Calu3 (cell line): ENCODE measurements around the gene RABGAP1. TPM values are rescaled to one million over a fixed set of nuclear protein-coding genes. Genes with fewer than 3 reads are reported as not detected.

Experiments used
- BruUV-seq: library from RNA; stranded (reverse); fragments of 400-500 nt; replicated peaks from 2 replicates; lab custom pipeline; 2021; lab: Mats Ljungman, UMichigan
- CTCF ChIA-PET: fragments of 300-600 bp; sonication (Branson Sonifier 250); formaldehyde crosslinking; loops from one replicate; lab custom pipeline; 2022; ENCODE audit warnings: antibody characterized with exemption; lab: Charles Lee
- DNase-seq: peaks from one replicate; pipeline ENCODE4 v3.0.0; 2022
- H3K27ac Mint-ChIP-seq: one replicate; pipeline ENCODE4 v1.8.0; 2022; ENCODE audit warnings: mixed read lengths; ENCODE audit not compliant: unreplicated experiment
- H3K27me3 Mint-ChIP-seq: one replicate; pipeline ENCODE4 v1.8.0; 2022; ENCODE audit warnings: mixed read lengths; ENCODE audit not compliant: unreplicated experiment
- H3K36me3 Mint-ChIP-seq: one replicate; pipeline ENCODE4 v1.8.0; 2022; ENCODE audit warnings: mild to moderate bottlenecking, moderate library complexity, mixed read lengths; ENCODE audit not compliant: insufficient read depth, unreplicated experiment
- H3K4me1 Mint-ChIP-seq: one replicate; pipeline ENCODE4 v1.8.0; 2022; ENCODE audit warnings: mild to moderate bottlenecking, low read depth, mixed read lengths; ENCODE audit not compliant: unreplicated experiment
- H3K4me3 Mint-ChIP-seq: one replicate; pipeline ENCODE4 v1.8.0; 2022; ENCODE audit warnings: mild to moderate bottlenecking, low read depth, moderate library complexity, mixed read lengths; ENCODE audit not compliant: unreplicated experiment
- H3K9me3 Mint-ChIP-seq: one replicate; pipeline ENCODE4 v1.8.0; 2022; ENCODE audit warnings: low read depth, mixed read lengths; ENCODE audit not compliant: unreplicated experiment
- intact Hi-C: fragments of 100-400 bp; cut with micrococcal nuclease; formaldehyde crosslinking; loops from one replicate; pipeline ENCODE4 v1.10.0; 2022; ENCODE audit not compliant: unreplicated experiment
- total RNA-seq: library from RNA; stranded (reverse); gene quantifications from 2 replicates; pipeline ENCODE4 v1.2.3, GENCODE V29; 2022
- TF ChIP-seq, protein P1 (sequence below): fragments of 200-600 bp; IDR thresholded peaks from one replicate; pipeline ENCODE4 v1.8.0; 2022; ENCODE audit warnings: antibody characterized with exemption; ENCODE audit not compliant: unreplicated experiment

Gene RABGAP1
- total RNA-seq, 1 experiment from 2014 or later: 57.9 TPM

- TF ChIP-seq, protein P1, sequence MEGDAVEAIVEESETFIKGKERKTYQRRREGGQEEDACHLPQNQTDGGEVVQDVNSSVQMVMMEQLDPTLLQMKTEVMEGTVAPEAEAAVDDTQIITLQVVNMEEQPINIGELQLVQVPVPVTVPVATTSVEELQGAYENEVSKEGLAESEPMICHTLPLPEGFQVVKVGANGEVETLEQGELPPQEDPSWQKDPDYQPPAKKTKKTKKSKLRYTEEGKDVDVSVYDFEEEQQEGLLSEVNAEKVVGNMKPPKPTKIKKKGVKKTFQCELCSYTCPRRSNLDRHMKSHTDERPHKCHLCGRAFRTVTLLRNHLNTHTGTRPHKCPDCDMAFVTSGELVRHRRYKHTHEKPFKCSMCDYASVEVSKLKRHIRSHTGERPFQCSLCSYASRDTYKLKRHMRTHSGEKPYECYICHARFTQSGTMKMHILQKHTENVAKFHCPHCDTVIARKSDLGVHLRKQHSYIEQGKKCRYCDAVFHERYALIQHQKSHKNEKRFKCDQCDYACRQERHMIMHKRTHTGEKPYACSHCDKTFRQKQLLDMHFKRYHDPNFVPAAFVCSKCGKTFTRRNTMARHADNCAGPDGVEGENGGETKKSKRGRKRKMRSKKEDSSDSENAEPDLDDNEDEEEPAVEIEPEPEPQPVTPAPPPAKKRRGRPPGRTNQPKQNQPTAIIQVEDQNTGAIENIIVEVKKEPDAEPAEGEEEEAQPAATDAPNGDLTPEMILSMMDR: no peak
- BruUV-seq: no TSS peak
- CTCF ChIA-PET: no interaction called here
- H3K9me3 Mint-ChIP-seq: no peaks in the 10 kb centered on the region
- no peak overlapping the region for H3K27ac Mint-ChIP-seq
- H3K27me3 Mint-ChIP-seq: no peaks in the 10 kb centered on the region
- intact Hi-C loops: no loop called here
- no peak for DNase-seq
- H3K4me1 Mint-ChIP-seq: no peaks in the 10 kb centered on the region
- peaks cover 6% of the 10 kb centered on the region for H3K36me3 Mint-ChIP-seq
- H3K4me3 Mint-ChIP-seq: no peak overlapping the region
Measured at GRCh38 chr9:123044586-123044985, 103.8 kb downstream of the RABGAP1 start.

GRCh38 chr9:123046406-123047195, 105.8 kb downstream of the RABGAP1 start:
- BruUV-seq: no TSS peak
- peaks cover 6% of the 10 kb centered on the region for H3K36me3 Mint-ChIP-seq
- intact Hi-C loops: no loop called here
- CTCF ChIA-PET: interaction anchor here (0.6 kb wide), 1 partner anchor 17 kb away, joined by 3 read pairs; no protein-coding TSS in a partner anchor
- H3K27me3 Mint-ChIP-seq: no peaks in the 10 kb centered on the region
- no peaks in the 10 kb centered on the region for H3K9me3 Mint-ChIP-seq
- no peak overlapping the region for H3K27ac Mint-ChIP-seq
- no peak for DNase-seq
- TF ChIP-seq, protein P1: no peak
- no peak overlapping the region for H3K4me3 Mint-ChIP-seq
- no peaks in the 10 kb centered on the region for H3K4me1 Mint-ChIP-seq

- intact Hi-C loops: no loop called here
- H3K9me3 Mint-ChIP-seq: no peaks in the 10 kb centered on the region
- H3K36me3 Mint-ChIP-seq: no peaks in the 10 kb centered on the region
- no TSS peak for BruUV-seq
- H3K27me3 Mint-ChIP-seq: no peaks in the 10 kb centered on the region
- H3K4me1 Mint-ChIP-seq: no peaks in the 10 kb centered on the region
- CTCF ChIA-PET: no interaction called here
- H3K27ac Mint-ChIP-seq: no peak overlapping the region
- DNase-seq: no peak
- no peak overlapping the region for H3K4me3 Mint-ChIP-seq
- TF ChIP-seq, protein P1: no peak
Measured at GRCh38 chr9:123048748-123049147, 107.9 kb downstream of the RABGAP1 start.

GRCh38 chr9:123049589-123050222, 108.9 kb downstream of the RABGAP1 start:
- Mint-ChIP-seq H3K36me3 (no peaks in the 10 kb centered on the region), H3K4me3 (no peak overlapping the region), H3K27me3 (no peaks in the 10 kb centered on the region), H3K4me1 (no peaks in the 10 kb centered on the region), H3K27ac (no peak overlapping the region), H3K9me3 (no peaks in the 10 kb centered on the region)
- BruUV-seq: no TSS peak
- TF ChIP-seq, protein P1: no peak
- intact Hi-C loops: no loop called here
- CTCF ChIA-PET: no interaction called here
- no peak for DNase-seq
